Trophoblast cell (in vitro differentiated cells and primary cell): Measurements from ENCODE around the gene GSTCD.
"Not testable (repeated sequence)": the region's sequence is repeated elsewhere in the genome, so short reads cannot be mapped to it uniquely, and the experiment has no call there.

Source experiments
- DNase-seq, 2 donors: peaks; one replicate each; pipeline ENCODE4 v3.0.0-alpha.2; 2016
- H2AFZ ChIP-seq: 2 replicates; pipeline ENCODE4 v1.6.1; 2013; ENCODE audit warnings: low read length, moderate library complexity, mild to moderate bottlenecking; ENCODE audit not compliant: insufficient read depth, poor library complexity
- H2AK5ac ChIP-seq: 2 replicates; pipeline ENCODE4 v1.6.1; 2013; ENCODE audit warnings: mild to moderate bottlenecking, low read length
- H2BK120ac ChIP-seq: 2 replicates; pipeline ENCODE4 v1.6.1; 2013; ENCODE audit warnings: low read length, mild to moderate bottlenecking, moderate library complexity; ENCODE audit not compliant: insufficient read depth, poor library complexity
- H2BK12ac ChIP-seq: 2 replicates; pipeline ENCODE4 v1.6.1; 2013; ENCODE audit warnings: mild to moderate bottlenecking, low read length, moderate library complexity
- H2BK5ac ChIP-seq: 2 replicates; pipeline ENCODE4 v1.6.1; 2013; ENCODE audit warnings: low read length, low read depth, moderate library complexity, mild to moderate bottlenecking; ENCODE audit not compliant: poor library complexity
- H3K14ac ChIP-seq: 2 replicates; pipeline ENCODE4 v1.6.1; 2013; ENCODE audit warnings: mild to moderate bottlenecking, low read length
- H3K18ac ChIP-seq: 2 replicates; pipeline ENCODE4 v1.6.1; 2013; ENCODE audit warnings: mild to moderate bottlenecking, low read length
- H3K23ac ChIP-seq: 2 replicates; pipeline ENCODE4 v1.6.1; 2013; ENCODE audit warnings: low read length
- H3K27ac ChIP-seq: 2 replicates; pipeline ENCODE4 v1.5.1; 2013; ENCODE audit warnings: low read depth, mild to moderate bottlenecking, inconsistent platforms, low read length, moderate library complexity
- H3K27me3 ChIP-seq: 2 replicates; pipeline ENCODE4 v1.6.1; 2013; ENCODE audit warnings: inconsistent platforms, mild to moderate bottlenecking, low read length, moderate library complexity; ENCODE audit not compliant: insufficient read depth
- H3K36me3 ChIP-seq, 2 experiments: 1 replicate in 1 of 2; 2 replicates in 1 of 2; pipeline ENCODE4 v1.6.1; 2013; ENCODE audit warnings: low read length in 2 of 2, mild to moderate bottlenecking in 2 of 2, moderate library complexity in 1 of 2; ENCODE audit not compliant: insufficient read depth in 2 of 2, control insufficient read depth in 1 of 2
- H3K4ac ChIP-seq: 2 replicates; pipeline ENCODE4 v1.6.1; 2013; ENCODE audit warnings: low read depth, mild to moderate bottlenecking, low read length, moderate library complexity
- H3K4me1 ChIP-seq, 2 experiments: 1 replicate in 1 of 2; 2 replicates in 1 of 2; pipeline ENCODE4 v1.6.1; 2013; ENCODE audit warnings: low read length in 2 of 2, mild to moderate bottlenecking in 2 of 2, moderate library complexity in 1 of 2; ENCODE audit not compliant: insufficient read depth in 2 of 2, control insufficient read depth in 1 of 2
- H3K4me2 ChIP-seq: 2 replicates; pipeline ENCODE4 v1.6.1; 2013; ENCODE audit warnings: inconsistent platforms, mild to moderate bottlenecking, low read length, moderate library complexity
- H3K4me3 ChIP-seq: 2 replicates; pipeline ENCODE4 v1.5.1; 2013; ENCODE audit warnings: mild to moderate bottlenecking, low read depth, low read length, inconsistent platforms
- H3K79me1 ChIP-seq: one replicate; pipeline ENCODE4 v1.6.1; 2013; ENCODE audit warnings: low read length
- H3K79me2 ChIP-seq: 2 replicates; pipeline ENCODE4 v1.6.1; 2013; ENCODE audit warnings: low read length, mild to moderate bottlenecking; ENCODE audit not compliant: control insufficient read depth, insufficient read depth, poor library complexity
- H3K9ac ChIP-seq: 2 replicates; pipeline ENCODE4 v1.6.1; 2013; ENCODE audit warnings: mild to moderate bottlenecking, low read length
- H3K9me3 ChIP-seq: 2 replicates; pipeline ENCODE4 v1.6.1; 2013; ENCODE audit warnings: low read depth, mild to moderate bottlenecking, control low read depth, inconsistent platforms, low read length; ENCODE audit not compliant: insufficient read depth
- H4K12ac ChIP-seq: 2 replicates; pipeline ENCODE4 v1.6.1; 2013; ENCODE audit warnings: low read depth, mild to moderate bottlenecking, low read length, moderate library complexity
- H4K8ac ChIP-seq: 2 replicates; pipeline ENCODE4 v1.6.1; 2013; ENCODE audit warnings: low read depth, mild to moderate bottlenecking, low read length, moderate library complexity
- H4K91ac ChIP-seq: one replicate; pipeline ENCODE4 v1.6.1; 2013; ENCODE audit warnings: low read depth, mild to moderate bottlenecking, low read length, moderate library complexity
- WGBS: extraction: QIAGEN DNeasy Blood & Tissue Kit; methylation state at CpG from one replicate; pipeline ENCODE4 v1.1.7; 2013; ENCODE audit warnings: missing lambda C conversion rate; ENCODE audit not compliant: insufficient read length, insufficient coverage; ENCODE audit errors: extremely low coverage; 5-methylcytosine and 5-hydroxymethylcytosine counted together

Gene GSTCD

DNA sequence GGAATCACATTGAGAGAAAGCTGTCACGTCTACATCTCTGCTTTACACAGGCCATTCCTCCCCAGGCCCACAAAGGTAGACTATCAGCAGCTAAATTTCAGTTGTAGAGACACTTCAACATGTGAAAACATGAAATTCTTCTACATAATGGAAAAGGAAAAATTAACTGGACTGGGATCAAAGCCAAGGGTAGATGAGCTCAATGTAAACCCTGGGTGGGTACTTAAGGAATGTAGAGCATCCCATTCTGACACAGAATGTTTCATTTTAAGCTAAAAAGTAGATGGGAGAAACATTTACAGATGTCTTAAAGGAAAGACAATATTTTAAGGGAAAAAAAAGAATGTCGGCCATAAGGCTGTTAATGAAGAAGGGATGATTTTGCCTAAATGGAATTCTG, 135.4 kb downstream of the GSTCD start:
- H4K12ac ChIP-seq = no peak overlapping the region
- no peaks in the 10 kb centered on the region for H3K79me2 ChIP-seq
- no peak overlapping the region for H2AFZ ChIP-seq
- H3K79me1 ChIP-seq = no peaks in the 10 kb centered on the region
- no peak overlapping the region for H4K8ac ChIP-seq
- no peak overlapping the region for H3K4ac ChIP-seq
- no peak for DNase-seq
- H3K4me1 ChIP-seq = no peaks in the 10 kb centered on the region
- H3K4me2 ChIP-seq = no peak overlapping the region
- no peaks in the 10 kb centered on the region for H3K9me3 ChIP-seq
- no peak overlapping the region for H3K18ac ChIP-seq
- no peaks in the 10 kb centered on the region for H3K27me3 ChIP-seq
- WGBS = no CpG with 5 or more reads among the region's 2 CpGs
- H3K9ac ChIP-seq = no peak overlapping the region
- H3K27ac ChIP-seq = no peak overlapping the region
- H2BK120ac ChIP-seq = no peak overlapping the region
- H3K14ac ChIP-seq = no peak overlapping the region
- H2BK5ac ChIP-seq = no peak overlapping the region
- no peak overlapping the region for H3K23ac ChIP-seq
- no peaks in the 10 kb centered on the region for H3K36me3 ChIP-seq
- no peak overlapping the region for H2BK12ac ChIP-seq
- H2AK5ac ChIP-seq = no peak overlapping the region
- H3K4me3 ChIP-seq = no peak overlapping the region
- H4K91ac ChIP-seq = no peak overlapping the region

DNA sequence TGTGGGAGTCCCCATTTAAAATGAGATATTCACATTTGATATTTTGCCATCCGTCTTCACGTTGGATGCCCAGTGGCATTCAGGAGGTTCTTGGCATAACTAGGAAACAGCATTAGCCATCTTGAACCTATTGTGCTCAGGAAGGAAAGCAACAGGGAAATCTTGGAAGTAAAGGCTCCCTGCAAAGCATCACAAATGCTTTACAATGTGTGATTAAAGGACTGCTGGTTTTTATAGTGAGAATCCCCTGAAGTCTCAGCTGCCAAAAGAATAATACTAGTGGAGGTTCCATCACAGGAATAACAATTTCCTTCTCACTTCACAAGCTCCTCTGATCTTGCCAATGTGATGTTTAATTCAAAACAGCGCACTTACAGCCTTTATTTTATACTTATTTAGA, 137.0 kb downstream of the GSTCD start:
- no peaks in the 10 kb centered on the region for H3K79me2 ChIP-seq
- no peak overlapping the region for H2AK5ac ChIP-seq
- no peak overlapping the region for H4K12ac ChIP-seq
- peaks cover 0 to 2% of the 10 kb centered on the region in 2 experiments for H3K36me3 ChIP-seq
- H2BK5ac ChIP-seq = no peak overlapping the region
- H3K18ac ChIP-seq = no peak overlapping the region
- H4K91ac ChIP-seq = no peak overlapping the region
- H3K4me2 ChIP-seq = no peak overlapping the region
- H3K9ac ChIP-seq = no peak overlapping the region
- H3K4me1 ChIP-seq = no peaks in the 10 kb centered on the region
- no peak overlapping the region for H3K14ac ChIP-seq
- no peak overlapping the region for H2AFZ ChIP-seq
- no peak overlapping the region for H3K23ac ChIP-seq
- no peaks in the 10 kb centered on the region for H3K9me3 ChIP-seq
- H2BK120ac ChIP-seq = no peak overlapping the region
- H4K8ac ChIP-seq = no peak overlapping the region
- H2BK12ac ChIP-seq = no peak overlapping the region
- no peak overlapping the region for H3K4ac ChIP-seq
- no peak overlapping the region for H3K4me3 ChIP-seq
- H3K27ac ChIP-seq = no peak overlapping the region
- WGBS = no CpG with 5 or more reads among the region's 3 CpGs
- no peaks in the 10 kb centered on the region for H3K27me3 ChIP-seq
- DNase-seq = no peak
- H3K79me1 ChIP-seq = no peaks in the 10 kb centered on the region

DNA sequence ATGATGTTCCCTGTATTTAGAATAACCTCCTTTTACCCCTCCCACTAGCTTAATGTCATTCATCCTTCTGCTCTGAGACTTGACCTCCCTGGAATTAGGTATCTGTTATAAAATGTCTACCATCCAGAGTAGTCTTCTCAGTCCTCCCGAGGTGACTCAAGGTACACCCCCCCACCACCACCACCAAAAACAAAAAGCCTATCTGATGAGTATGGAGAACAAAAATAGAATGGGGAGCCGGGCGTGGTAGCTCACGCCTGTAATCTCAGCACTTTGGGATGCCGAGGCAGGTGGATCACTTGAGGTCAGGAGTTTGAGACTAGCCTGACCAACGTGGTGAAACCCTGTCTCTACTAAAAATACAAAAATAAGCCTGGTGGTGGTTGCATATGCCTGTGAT, 139.8 kb downstream of the GSTCD start:
- H4K8ac ChIP-seq, H2BK120ac ChIP-seq, H3K9me3 ChIP-seq, H3K14ac ChIP-seq, H3K79me2 ChIP-seq, H3K4me2 ChIP-seq, H3K27me3 ChIP-seq, H2AK5ac ChIP-seq, H3K4me3 ChIP-seq, H3K4me1 ChIP-seq, H3K4ac ChIP-seq, H3K79me1 ChIP-seq, H3K23ac ChIP-seq, H4K12ac ChIP-seq, H2AFZ ChIP-seq, DNase-seq, H4K91ac ChIP-seq, H3K18ac ChIP-seq, H3K9ac ChIP-seq, H3K27ac ChIP-seq, H3K36me3 ChIP-seq, H2BK12ac ChIP-seq, H2BK5ac ChIP-seq: not testable (repeated sequence)
- no CpG with 5 or more reads among the region's 6 CpGs for WGBS

DNA sequence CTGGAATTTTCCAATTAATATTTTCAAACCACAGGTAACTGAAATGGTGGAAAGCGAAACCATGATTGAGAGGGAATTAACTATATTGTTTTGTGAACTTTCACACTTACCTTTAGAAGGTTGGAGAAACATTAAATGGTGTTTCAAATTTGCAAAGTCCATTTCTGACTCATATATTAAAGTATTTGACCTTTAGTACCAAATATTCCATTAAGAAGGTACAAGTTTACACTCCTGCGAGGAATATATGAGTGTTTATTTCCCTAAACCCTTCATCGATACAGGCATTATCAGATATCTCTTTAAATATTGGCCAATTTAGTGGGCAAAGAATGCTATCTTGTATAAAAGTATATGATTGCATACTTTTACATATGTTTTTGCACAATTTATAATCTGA, 142.6 kb downstream of the GSTCD start:
- DNase-seq = no peak
- no peak overlapping the region for H3K18ac ChIP-seq
- H2AFZ ChIP-seq = no peak overlapping the region
- no peaks in the 10 kb centered on the region for H3K79me2 ChIP-seq
- no peaks in the 10 kb centered on the region for H3K9me3 ChIP-seq
- H3K79me1 ChIP-seq = no peaks in the 10 kb centered on the region
- H3K4me3 ChIP-seq = no peak overlapping the region
- H3K27me3 ChIP-seq = no peaks in the 10 kb centered on the region
- WGBS = no CpG with 5 or more reads among the region's 3 CpGs
- H3K23ac ChIP-seq = no peak overlapping the region
- H3K36me3 ChIP-seq = peaks cover 0 to 2% of the 10 kb centered on the region in 2 experiments
- H4K8ac ChIP-seq = no peak overlapping the region
- H3K4ac ChIP-seq = no peak overlapping the region
- H2BK5ac ChIP-seq = no peak overlapping the region
- H3K9ac ChIP-seq = no peak overlapping the region
- no peak overlapping the region for H4K91ac ChIP-seq
- H3K4me2 ChIP-seq = no peak overlapping the region
- no peak overlapping the region for H4K12ac ChIP-seq
- no peak overlapping the region for H2BK12ac ChIP-seq
- H3K14ac ChIP-seq = no peak overlapping the region
- no peak overlapping the region for H2AK5ac ChIP-seq
- no peak overlapping the region for H2BK120ac ChIP-seq
- no peak overlapping the region for H3K27ac ChIP-seq
- H3K4me1 ChIP-seq = no peaks in the 10 kb centered on the region
